A549 (cell line): ENCODE measurements around the gene SYCE3. TPM values are rescaled to one million over a fixed set of nuclear protein-coding genes. Genes with fewer than 3 reads are reported as not detected.

Experiments used
- ATAC-seq, 2 experiments: fragments of 200-7000 bp in 1 of 2; fragments of >200 bp in 1 of 2; cut with Nextera tagmentation in 1 of 2; cut with Tn5 transposase in 1 of 2; 3 replicates each; pipeline versions ENCODE4 v1.8.0 to v1.9.1; 2018 to 2020; ENCODE audit warnings: mild to moderate bottlenecking in 1 of 2, moderate library complexity in 1 of 2
- CTCF ChIA-PET: fragments of 300-600 bp; sonication (Branson Sonifier 250); formaldehyde crosslinking; extraction: SDS; loops from one replicate; lab custom pipeline; 2021; ENCODE audit warnings: antibody characterized with exemption, inconsistent platforms; lab: Yijun Ruan, JAX
- POLR2A ChIA-PET: fragments of 350-600 bp; formaldehyde crosslinking; extraction: SDS; loops from one replicate; lab custom pipeline; 2021; ENCODE audit warnings: antibody characterized with exemption, inconsistent platforms; lab: Yijun Ruan, JAX
- DNase-seq, 2 experiments: peaks; one replicate each; pipeline versions ENCODE4 v3.0.0 to v3.0.0-alpha.2; 2011 to 2016; ENCODE audit warnings: low read depth in 1 of 2, low spot score in 1 of 2
- FAIRE-seq: peaks from 2 replicates; lab custom pipeline; 2011; peaks lifted over from hg19 to GRCh38; lab: Jason Lieb, UNC
- H3K27ac ChIP-seq, 2 experiments: fragments of >200 bp; sonication (Bioruptor Twin); formaldehyde crosslinking; 3 replicates each; pipeline ENCODE4 v1.5.1; 2016 to 2017
- H3K4me1 ChIP-seq: fragments of >200 bp; sonication (Bioruptor Twin); formaldehyde crosslinking; 3 replicates; pipeline ENCODE4 v1.6.1; 2016
- H3K4me2 ChIP-seq: fragments of >200 bp; sonication (Bioruptor Twin); formaldehyde crosslinking; 3 replicates; pipeline ENCODE4 v1.6.1; 2016
- H3K4me3 ChIP-seq: fragments of >200 bp; sonication (Bioruptor Twin); formaldehyde crosslinking; 3 replicates; pipeline ENCODE4 v1.5.1; 2016
- H3K9me3 ChIP-seq: fragments of >200 bp; sonication (Bioruptor Twin); formaldehyde crosslinking; 3 replicates; pipeline ENCODE4 v1.6.1; 2016
- ATOH8 ChIP-seq: fragments of 250-450 bp; sonication (Bioruptor Pico); IDR thresholded peaks from 2 replicates; pipeline ENCODE4 v1.5.0; 2020; ENCODE audit warnings: low read depth, mild to moderate bottlenecking, moderate library complexity
- BHLHE40 ChIP-seq: IDR thresholded peaks from 2 replicates; pipeline ENCODE4 v1.6.1; 2012; ENCODE audit warnings: low read depth, low read length, inconsistent platforms
- CEBPB ChIP-seq, 2 experiments: fragments of >200 bp in 1 of 2; sonication (Bioruptor Twin) in 1 of 2; formaldehyde crosslinking in 1 of 2; IDR thresholded peaks; 2 replicates each; pipeline ENCODE4 v1.6.1; 2012 to 2016
- CHD2 ChIP-seq: fragments of 150-350 bp; IDR thresholded peaks from 2 replicates; pipeline ENCODE4 v1.6.1; 2014; ENCODE audit warnings: low read length; ENCODE audit not compliant: partially characterized antibody
- CHD4 ChIP-seq: fragments of 200-600 bp; sonication (generic); IDR thresholded peaks from 2 replicates; pipeline ENCODE4 v1.6.1; 2016; ENCODE audit warnings: antibody characterized with exemption, mild to moderate bottlenecking, borderline replicate concordance
- E2F6 ChIP-seq: IDR thresholded peaks from 2 replicates; pipeline ENCODE4 v1.6.1; 2012; ENCODE audit warnings: low read depth, borderline replicate concordance
- EP300 ChIP-seq, 2 experiments: fragments of >200 bp; sonication (Bioruptor Twin); formaldehyde crosslinking; IDR thresholded peaks; 2 replicates in 1 of 2; 3 replicates in 1 of 2; pipeline ENCODE4 v1.6.1; 2016 to 2017
- HES2 ChIP-seq: fragments of >200 bp; sonication (Bioruptor Twin); formaldehyde crosslinking; IDR thresholded peaks from 2 replicates; pipeline ENCODE4 v1.6.1; 2016
- HMGXB4 ChIP-seq: fragments of 250-450 bp; sonication (Bioruptor Pico); IDR thresholded peaks from 2 replicates; pipeline ENCODE4 v1.5.0; 2021; ENCODE audit warnings: mild to moderate bottlenecking, moderate library complexity, borderline replicate concordance
- KDM5A ChIP-seq: fragments of 200-600 bp; sonication (generic); IDR thresholded peaks from 2 replicates; pipeline ENCODE4 v1.6.1; 2016; ENCODE audit warnings: antibody characterized with exemption, mild to moderate bottlenecking
- MAFK ChIP-seq: fragments of 450-650 bp; IDR thresholded peaks from 2 replicates; pipeline ENCODE4 v1.6.1; 2014; ENCODE audit not compliant: partially characterized antibody
- MAX ChIP-seq: IDR thresholded peaks from 2 replicates; pipeline ENCODE4 v1.6.1; 2012
- NFE2L2 ChIP-seq: fragments of 150-350 bp; conservative IDR thresholded peaks from 2 replicates; pipeline ENCODE4 v1.6.1; 2014; ENCODE audit warnings: low read length
- NPAS2 ChIP-seq: fragments of 250-450 bp; sonication (Bioruptor Pico); IDR thresholded peaks from 2 replicates; pipeline ENCODE4 v1.8.0; 2022; ENCODE audit warnings: mild to moderate bottlenecking, moderate library complexity, borderline replicate concordance
- POLR2AphosphoS2 ChIP-seq: conservative IDR thresholded peaks from 2 replicates; pipeline ENCODE4 v1.6.1; 2012; ENCODE audit warnings: low read length, improper control_type of control experiment, inconsistent platforms
- SMC3 ChIP-seq: fragments of >200 bp; sonication (Bioruptor Twin); formaldehyde crosslinking; IDR thresholded peaks from 3 replicates; pipeline ENCODE4 v1.6.1; 2018; ENCODE audit warnings: inconsistent platforms
- ZSCAN20 ChIP-seq: fragments of 250-450 bp; sonication (Bioruptor Pico); IDR thresholded peaks from 2 replicates; pipeline ENCODE4 v1.8.0; 2022; ENCODE audit warnings: mild to moderate bottlenecking, moderate library complexity
- WGBS: methylation state at CpG from one replicate; pipeline ENCODE4 v1.1.6; 2017; ENCODE audit errors: missing lambda C conversion rate; 5-methylcytosine and 5-hydroxymethylcytosine counted together
- polyA plus RNA-seq, 4 experiments: library from polyadenylated mRNA; depleted of rRNA in 3 of 4; stranded (reverse); fragments of >200 nt; fragmentation: RNase III in 1 of 4; extraction: RNeasy Plus Mini Kit Qiagen cat#74134 plus additional on column Dnase treatment in 1 of 4; gene quantifications; 2 replicates in 3 of 4; 3 replicates in 1 of 4; pipeline ENCODE4 v1.2.3, GENCODE V29; 2011 to 2017

The SYCE3 gene
- polyA plus RNA-seq, 2 of the 4 experiments (the other 2 are of a cell fraction): 0.45 to 0.59 TPM

- no peak for TF ChIP-seq E2F6
- no peak for TF ChIP-seq POLR2AphosphoS2
- TF ChIP-seq HES2: no peak
- no peak for TF ChIP-seq CEBPB (IDR thresholded peaks at IDR 0.05)
- TF ChIP-seq KDM5A: no peak
- no peak for TF ChIP-seq CHD2
- TF ChIP-seq MAFK: no peak
These were observed 15.5 kb upstream of the SYCE3 start, which contains the start of gene CPT1B (continued) for GRCh38 chr22:50577987-50578775.

- DNase-seq: no peak
- Histone ChIP-seq H3K4me3 (no peak overlapping the region), H3K4me2 (no peak overlapping the region), H3K27ac (no peak overlapping the region), H3K4me1 (peaks cover 7% of the 10 kb centered on the region; the same call in 1 of the 3 replicates), H3K9me3 (no peaks in the 10 kb centered on the region)
- no peak for ATAC-seq
- CTCF ChIA-PET: interaction anchor here (0.7 to 6.7 kb wide), 3 partner anchors 13 to 179 kb away, joined by 3 to 53 read pairs (median 4); partner anchors contain the start of gene SYCE3
- FAIRE-seq: no peak
- 95% methylated on average over 19 of the region's 23 CpGs for whole genome bisulfite sequencing
- POLR2A ChIA-PET: no interaction called here
- TF ChIP-seq SMC3: no peak
- no peak for TF ChIP-seq NFE2L2
- TF ChIP-seq NPAS2 (CRISPR knock-in tag): no peak
- TF ChIP-seq BHLHE40: no peak
- no peak for TF ChIP-seq CHD4
- no peak for TF ChIP-seq HMGXB4
- TF ChIP-seq ZSCAN20 (CRISPR knock-in tag): no peak
- TF ChIP-seq CEBPB (IDR thresholded peaks at IDR 0.05): no peak
- no peak for TF ChIP-seq EP300 (IDR thresholded peaks at IDR 0.05)
These were observed 14.9 kb upstream of the SYCE3 start for GRCh38 chr22:50577697-50577986.

GRCh38 chr22:50576806-50577696 lies 14.3 kb upstream of the SYCE3 start:
- Histone ChIP-seq H3K9me3 (no peaks in the 10 kb centered on the region), H3K4me2 (no peak overlapping the region), H3K4me1 (peaks cover 7% of the 10 kb centered on the region; the same call in 1 of the 3 replicates), H3K4me3 (no peak overlapping the region), H3K27ac (no peak overlapping the region)
- ChIA-PET CTCF (interaction anchor here (0.7 to 6.7 kb wide), 4 partner anchors 12 to 178 kb away, joined by 3 to 53 read pairs (median 4); partner anchors contain the start of gene SYCE3), POLR2A (no interaction called here)
- 88% methylated on average over 13 of the region's 18 CpGs for WGBS
- no peak for FAIRE-seq
- no peak for DNase-seq
- 0 out of 6 replicates have a peak, but pooled peaks of 1 of the 2 experiments have one; percentile 8 for ATAC-seq
- TF ChIP-seq ATOH8 (no peak), NFE2L2 (no peak), MAX (no peak)
